Hematopoietic multipotent progenitor cell (in vitro differentiated cells): ENCODE data around the gene HS3ST1. TPM values are rescaled to one million over a fixed set of nuclear protein-coding genes. Genes with fewer than 3 reads are reported as not detected.

Experiments
- DNase-seq, 3 donors: peaks; one replicate each; pipeline ENCODE4 v3.0.0-alpha.2; 2011 to 2015; ENCODE audit warnings: low read depth in 2 of 3, low spot score in 2 of 3
- total RNA-seq: library from RNA; depleted of rRNA; stranded (reverse); fragments of >200 nt; gene quantifications from one replicate; pipeline ENCODE4 v1.2.3, GENCODE V29; 2012

The HS3ST1 gene
- total RNA-seq, 1 donor: 1.6 TPM

GRCh38 chr4:11436084-11436483 is 7.4 kb upstream of the HS3ST1 start:
- no peak for DNase-seq

- no peak for DNase-seq
Observed at GRCh38 chr4:11435557-11435956, 6.9 kb upstream of the HS3ST1 start.

- no peak for DNase-seq
Observed at GRCh38 chr4:11431111-11431510, 2.4 kb upstream of the HS3ST1 start.

GRCh38 chr4:11430536-11430935 is 1.8 kb upstream of the HS3ST1 start:
- DNase-seq: no peak

- no peak for DNase-seq
Observed at GRCh38 chr4:11429699-11430045, 978 bp upstream of the HS3ST1 start.

GRCh38 chr4:11428899-11429698 is 405 bp upstream of the HS3ST1 start:
- DNase-seq: peak in 2 of 3 donors; percentile 59 to 62

- DNase-seq: no peak
Observed at GRCh38 chr4:11427121-11427996, 1.3 kb downstream of the HS3ST1 start.

GRCh38 chr4:11426731-11427120 is 2.0 kb downstream of the HS3ST1 start:
- no peak for DNase-seq

- no peak for DNase-seq
Observed at GRCh38 chr4:11426003-11426402, 2.7 kb downstream of the HS3ST1 start.

GRCh38 chr4:11424856-11425255 is 3.8 kb downstream of the HS3ST1 start:
- DNase-seq: no peak

- peak in 2 of 3 donors; percentile 44 to 71 for DNase-seq
Observed at GRCh38 chr4:11424000-11424399, 4.7 kb downstream of the HS3ST1 start.

- DNase-seq: no peak
Observed at GRCh38 chr4:11423465-11423864, 5.2 kb downstream of the HS3ST1 start.

- DNase-seq: no peak
Observed at GRCh38 chr4:11421116-11421515, 7.6 kb downstream of the HS3ST1 start.

GRCh38 chr4:11420327-11420726 is 8.4 kb downstream of the HS3ST1 start:
- DNase-seq: no peak

GRCh38 chr4:11418610-11419009 is 10.1 kb downstream of the HS3ST1 start:
- DNase-seq: peak in 2 of 3 donors; percentile 13 to 36

- DNase-seq: no peak
Observed at GRCh38 chr4:11416767-11417113, 12.0 kb downstream of the HS3ST1 start.

GRCh38 chr4:11416071-11416766 is 12.5 kb downstream of the HS3ST1 start:
- DNase-seq: no peak

GRCh38 chr4:11415409-11416070 is 13.2 kb downstream of the HS3ST1 start:
- DNase-seq: no peak

GRCh38 chr4:11412211-11412610 is 16.5 kb downstream of the HS3ST1 start:
- no peak for DNase-seq

GRCh38 chr4:11409632-11410031 is 19.1 kb downstream of the HS3ST1 start:
- no peak for DNase-seq
